Central memory CD8-positive, alpha-beta T cell (primary cell): ENCODE data around the gene BICD1.

Source experiments
- ATAC-seq: fragments of 150-1000 bp; cut with Tn5 transposase; replicated peaks from 2 replicates; pipeline ENCODE4 v1.10.0; 2022; ENCODE audit warnings: mild to moderate bottlenecking, moderate FRiP score, moderate number of reproducible peaks; ENCODE audit not compliant: poor library complexity, severe bottlenecking; ENCODE audit errors: extremely low read depth
- DNase-seq, 2 donors: peaks; one replicate each; pipeline ENCODE4 v3.0.0; 2021; ENCODE audit warnings: low spot score in 2 of 2
- H3K27ac Mint-ChIP-seq: one replicate; pipeline ENCODE4 v1.8.0; 2022; ENCODE audit warnings: low read depth, mild to moderate bottlenecking, moderate library complexity, mixed read lengths
- H3K27me3 Mint-ChIP-seq: one replicate; pipeline ENCODE4 v1.8.0; 2022; ENCODE audit warnings: mixed read lengths
- H3K36me3 Mint-ChIP-seq: one replicate; pipeline ENCODE4 v1.8.0; 2022; ENCODE audit warnings: mild to moderate bottlenecking, moderate library complexity, mixed read lengths; ENCODE audit not compliant: insufficient read depth
- H3K4me1 Mint-ChIP-seq: one replicate; pipeline ENCODE4 v1.8.0; 2022; ENCODE audit warnings: mixed read lengths
- H3K4me3 Mint-ChIP-seq: one replicate; pipeline ENCODE4 v1.8.0; 2022; ENCODE audit warnings: mild to moderate bottlenecking, moderate library complexity, mixed read lengths
- H3K9me3 Mint-ChIP-seq: one replicate; pipeline ENCODE4 v1.8.0; 2022; ENCODE audit warnings: mixed read lengths

BICD1 gene

GRCh38 chr12:32107359-32108267 is 966 bp downstream of the BICD1 start:
- Mint-ChIP-seq H3K9me3 (no peaks in the 10 kb centered on the region), H3K36me3 (peaks cover 5% of the 10 kb centered on the region), H3K4me1 (peaks cover 31% of the 10 kb centered on the region), H3K4me3 (peak overlapping the region; percentile 89), H3K27me3 (no peaks in the 10 kb centered on the region), H3K27ac (peak overlapping the region; percentile 84)
- ATAC-seq (peak; percentile 12), DNase-seq (no peak)

- Mint-ChIP-seq H3K9me3 (no peaks in the 10 kb centered on the region), H3K4me3 (peak overlapping the region; percentile 89), H3K4me1 (peaks cover 36% of the 10 kb centered on the region), H3K36me3 (peaks cover 5% of the 10 kb centered on the region), H3K27me3 (no peaks in the 10 kb centered on the region), H3K27ac (no peak overlapping the region)
- no peak for ATAC-seq
- DNase-seq: no peak
These were observed 2.1 kb downstream of the BICD1 start for GRCh38 chr12:32108787-32109186.

GRCh38 chr12:32110417-32110816 is 3.8 kb downstream of the BICD1 start:
- H3K27ac Mint-ChIP-seq: no peak overlapping the region
- peaks cover 5% of the 10 kb centered on the region for H3K36me3 Mint-ChIP-seq
- no peak overlapping the region for H3K4me3 Mint-ChIP-seq
- H3K4me1 Mint-ChIP-seq: peaks cover 40% of the 10 kb centered on the region
- H3K9me3 Mint-ChIP-seq: no peaks in the 10 kb centered on the region
- ATAC-seq (no peak), DNase-seq (no peak)
- H3K27me3 Mint-ChIP-seq: no peaks in the 10 kb centered on the region

- Mint-ChIP-seq H3K9me3 (no peaks in the 10 kb centered on the region), H3K4me1 (peaks cover 42% of the 10 kb centered on the region), H3K27me3 (no peaks in the 10 kb centered on the region), H3K36me3 (peaks cover 5% of the 10 kb centered on the region), H3K4me3 (no peak overlapping the region), H3K27ac (no peak overlapping the region)
- DNase-seq (no peak), ATAC-seq (no peak)
These were observed 4.3 kb downstream of the BICD1 start for GRCh38 chr12:32110942-32111341.

GRCh38 chr12:32115404-32116104 is 8.9 kb downstream of the BICD1 start:
- DNase-seq: no peak
- H3K27me3 Mint-ChIP-seq: no peaks in the 10 kb centered on the region
- no peak overlapping the region for H3K27ac Mint-ChIP-seq
- no peak overlapping the region for H3K4me3 Mint-ChIP-seq
- H3K36me3 Mint-ChIP-seq: peaks cover 1% of the 10 kb centered on the region
- H3K9me3 Mint-ChIP-seq: no peaks in the 10 kb centered on the region
- ATAC-seq: no peak
- peaks cover 22% of the 10 kb centered on the region for H3K4me1 Mint-ChIP-seq

GRCh38 chr12:32116897-32117296 is 10.2 kb downstream of the BICD1 start:
- ATAC-seq (no peak), DNase-seq (no peak)
- Mint-ChIP-seq H3K4me1 (peaks cover 23% of the 10 kb centered on the region), H3K27ac (no peak overlapping the region), H3K9me3 (no peaks in the 10 kb centered on the region), H3K4me3 (no peak overlapping the region), H3K36me3 (peaks cover 1% of the 10 kb centered on the region), H3K27me3 (no peaks in the 10 kb centered on the region)

- peaks cover 1% of the 10 kb centered on the region for H3K36me3 Mint-ChIP-seq
- H3K4me3 Mint-ChIP-seq: no peak overlapping the region
- no peak overlapping the region for H3K27ac Mint-ChIP-seq
- H3K27me3 Mint-ChIP-seq: no peaks in the 10 kb centered on the region
- peaks cover 23% of the 10 kb centered on the region for H3K4me1 Mint-ChIP-seq
- ATAC-seq (no peak), DNase-seq (no peak)
- H3K9me3 Mint-ChIP-seq: no peaks in the 10 kb centered on the region
These were observed 10.7 kb downstream of the BICD1 start for GRCh38 chr12:32117316-32117715.

- H3K27ac Mint-ChIP-seq: no peak overlapping the region
- no peak overlapping the region for H3K4me3 Mint-ChIP-seq
- H3K27me3 Mint-ChIP-seq: no peaks in the 10 kb centered on the region
- ATAC-seq (no peak), DNase-seq (no peak)
- H3K36me3 Mint-ChIP-seq: peaks cover 1% of the 10 kb centered on the region
- H3K9me3 Mint-ChIP-seq: no peaks in the 10 kb centered on the region
- peaks cover 22% of the 10 kb centered on the region for H3K4me1 Mint-ChIP-seq
These were observed 12.2 kb downstream of the BICD1 start for GRCh38 chr12:32118806-32119205.

- H3K27me3 Mint-ChIP-seq: no peaks in the 10 kb centered on the region
- no peak overlapping the region for H3K4me3 Mint-ChIP-seq
- H3K4me1 Mint-ChIP-seq: peaks cover 19% of the 10 kb centered on the region
- DNase-seq (no peak), ATAC-seq (no peak)
- no peaks in the 10 kb centered on the region for H3K9me3 Mint-ChIP-seq
- H3K27ac Mint-ChIP-seq: no peak overlapping the region
- peaks cover 1% of the 10 kb centered on the region for H3K36me3 Mint-ChIP-seq
These were observed 13.8 kb downstream of the BICD1 start for GRCh38 chr12:32120419-32120818.

- Mint-ChIP-seq H3K9me3 (no peaks in the 10 kb centered on the region), H3K27ac (no peak overlapping the region), H3K4me3 (no peak overlapping the region), H3K27me3 (no peaks in the 10 kb centered on the region), H3K4me1 (peaks cover 16% of the 10 kb centered on the region), H3K36me3 (peaks cover 2% of the 10 kb centered on the region)
- DNase-seq: no peak
- no peak for ATAC-seq
These were observed 18.0 kb downstream of the BICD1 start for GRCh38 chr12:32124637-32125036.

- H3K4me3 Mint-ChIP-seq: no peak overlapping the region
These were observed 18.9 kb downstream of the BICD1 start for GRCh38 chr12:32125455-32126084.

GRCh38 chr12:32126720-32127119 is 20.1 kb downstream of the BICD1 start:
- Mint-ChIP-seq H3K4me1 (peaks cover 11% of the 10 kb centered on the region), H3K27me3 (no peaks in the 10 kb centered on the region), H3K36me3 (peaks cover 1% of the 10 kb centered on the region), H3K27ac (no peak overlapping the region), H3K9me3 (no peaks in the 10 kb centered on the region), H3K4me3 (no peak overlapping the region)
- ATAC-seq: no peak
- DNase-seq: no peak

More at GRCh38 chr12:32125455-32126084, 18.9 kb downstream of the BICD1 start:
- Mint-ChIP-seq H3K4me1 (peaks cover 12% of the 10 kb centered on the region), H3K27me3 (no peaks in the 10 kb centered on the region), H3K27ac (no peak overlapping the region), H3K36me3 (peaks cover 1% of the 10 kb centered on the region), H3K9me3 (no peaks in the 10 kb centered on the region)
- DNase-seq (no peak), ATAC-seq (no peak)
